Thyroid gland (tissue), 4 donors: Measurements from ENCODE around the gene OAT.

ENCODE experiments used
- POLR2A ChIP-seq, 2 donors: fragments of 450-650 bp; IDR thresholded peaks; one replicate each; pipeline ENCODE4 v1.6.1; 2017; ENCODE audit warnings: antibody characterized with exemption in 2 of 2, mild to moderate bottlenecking in 2 of 2, moderate library complexity in 1 of 2
- TF ChIP-seq, protein P1 (sequence below), 6 experiments: fragments of 200-600 bp in 3 of 6; fragments of 450-650 bp in 3 of 6; sonication (generic) in 3 of 6; IDR thresholded peaks; one replicate each; pipeline ENCODE4 v1.5.1; 2016 to 2019; ENCODE audit warnings: antibody characterized with exemption in 6 of 6, mild to moderate bottlenecking in 2 of 6, inconsistent platforms in 1 of 6, moderate library complexity in 1 of 6

- TF ChIP-seq, protein P1, sequence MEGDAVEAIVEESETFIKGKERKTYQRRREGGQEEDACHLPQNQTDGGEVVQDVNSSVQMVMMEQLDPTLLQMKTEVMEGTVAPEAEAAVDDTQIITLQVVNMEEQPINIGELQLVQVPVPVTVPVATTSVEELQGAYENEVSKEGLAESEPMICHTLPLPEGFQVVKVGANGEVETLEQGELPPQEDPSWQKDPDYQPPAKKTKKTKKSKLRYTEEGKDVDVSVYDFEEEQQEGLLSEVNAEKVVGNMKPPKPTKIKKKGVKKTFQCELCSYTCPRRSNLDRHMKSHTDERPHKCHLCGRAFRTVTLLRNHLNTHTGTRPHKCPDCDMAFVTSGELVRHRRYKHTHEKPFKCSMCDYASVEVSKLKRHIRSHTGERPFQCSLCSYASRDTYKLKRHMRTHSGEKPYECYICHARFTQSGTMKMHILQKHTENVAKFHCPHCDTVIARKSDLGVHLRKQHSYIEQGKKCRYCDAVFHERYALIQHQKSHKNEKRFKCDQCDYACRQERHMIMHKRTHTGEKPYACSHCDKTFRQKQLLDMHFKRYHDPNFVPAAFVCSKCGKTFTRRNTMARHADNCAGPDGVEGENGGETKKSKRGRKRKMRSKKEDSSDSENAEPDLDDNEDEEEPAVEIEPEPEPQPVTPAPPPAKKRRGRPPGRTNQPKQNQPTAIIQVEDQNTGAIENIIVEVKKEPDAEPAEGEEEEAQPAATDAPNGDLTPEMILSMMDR (IDR thresholded peaks at IDR 0.05): no peak
- TF ChIP-seq POLR2A (IDR thresholded peaks at IDR 0.05): no peak
Measured at GRCh38 chr10:124423813-124424212, 5.1 kb upstream of the OAT start.
